Heart left ventricle (tissue), 13 donors: Measurements from ENCODE around the gene MT1HL1.

Experiments used
- CTCF ChIP-seq, 12 donors: fragments of 200-600 bp; sonication (generic) in 4 of 12; IDR thresholded peaks; one replicate each; pipeline versions ENCODE4 v1.5.0 to v1.8.0; 2018 to 2022; ENCODE audit warnings: antibody characterized with exemption in 12 of 12, mild to moderate bottlenecking in 5 of 12
- POLR2A ChIP-seq, 2 donors: fragments of 450-650 bp; IDR thresholded peaks; one replicate each; pipeline ENCODE4 v1.6.1; 2017; ENCODE audit warnings: antibody characterized with exemption in 2 of 2, mild to moderate bottlenecking in 2 of 2, moderate library complexity in 2 of 2
- donor health status: ischemic (EF 13 %, LVEDD 7.1; RV severe dilation, severe dysfunction).
- donor health status: DM: no; HTN: yes; CAD: no.
- donor health status: DM: no; HTN: no; CAD: no.
- donor health status: ischemic (EF 25% LVEDD 6.9; RV normal size, moderate dysfunction).
- donor health status: ischemic (EF 25% LVEDD 5.7; RV mildly dilated, moderate dysfunction).
- donor health status: ischemic (EF 35%, LVEDD 5.7; RV mildly dilated, moderate dysfunction).
- donor health status: nonischemic (EF 11% LVEDD 7.7; RV severe dilation, severe dysfunction).
- donor health status: DM: yes; HTN: yes; CAD: no.
- donor health status: PGD.
- donor health status: ischemic (EF 29% LVEDD 5.4; RV normal size, mild dysfunction).
- donor health status: nonischemic (EF 23%, LVEDD 6.1; RV moderate dilation, normal function).

GRCh38 chr1:237042526-237042891 is 38.3 kb upstream of the MT1HL1 start:
- no peak for TF ChIP-seq CTCF (IDR thresholded peaks at IDR 0.05)
- TF ChIP-seq POLR2A (IDR thresholded peaks at IDR 0.05), result no peak
